DLD1 (cell line): ENCODE data around the gene METTL24.
"Not testable (repeated sequence)": the region's sequence is repeated elsewhere in the genome, so short reads cannot be mapped to it uniquely, and the experiment has no call there.

Experiments used
- in situ Hi-C: cut with HindIII; loops from 2 replicates; pipeline ENCODE4 v1.10.0; 2017; ENCODE audit warnings: low sequenced_read_pairs

The METTL24 gene

DNA sequence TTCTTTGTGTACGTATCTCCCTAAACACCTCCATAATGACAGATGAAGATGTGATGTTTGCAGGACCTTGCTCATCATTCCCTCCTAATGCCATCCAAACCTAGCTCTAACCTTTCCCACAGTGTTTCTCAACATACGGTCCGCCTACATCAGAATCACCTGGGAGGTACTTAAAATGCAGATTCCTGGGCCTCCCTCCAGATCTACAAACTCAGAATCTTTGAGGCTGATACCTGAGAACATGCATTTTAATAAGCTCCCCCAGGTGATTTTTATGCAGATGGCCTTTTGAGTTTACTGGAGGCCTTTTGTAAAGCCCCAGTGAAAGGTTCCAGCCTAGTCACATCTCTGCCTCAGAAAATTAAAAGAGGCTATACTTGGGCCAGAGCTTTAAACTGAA, 40.5 kb downstream of the METTL24 start:
- in situ Hi-C loops, result no loop called here

DNA sequence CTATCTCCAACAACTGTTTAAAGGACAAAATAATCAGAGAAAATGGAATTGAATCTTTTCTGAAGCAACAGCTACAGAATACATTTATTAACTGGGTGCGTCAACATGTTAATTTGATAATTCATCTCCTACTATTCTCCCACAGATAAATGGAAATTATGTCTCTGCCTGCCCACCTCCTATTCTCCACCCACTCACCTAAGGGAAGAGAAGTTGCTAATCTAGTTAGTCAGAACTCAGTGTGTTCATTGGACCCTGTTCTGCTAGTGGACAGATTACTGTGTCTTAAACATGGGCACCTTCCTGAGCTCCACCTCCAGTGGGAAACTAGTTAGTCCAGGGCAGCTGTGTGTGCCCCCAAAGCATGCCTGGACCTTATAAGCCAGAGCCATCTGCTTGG, 41.0 kb downstream of the METTL24 start:
- in situ Hi-C loops, result no loop called here

DNA sequence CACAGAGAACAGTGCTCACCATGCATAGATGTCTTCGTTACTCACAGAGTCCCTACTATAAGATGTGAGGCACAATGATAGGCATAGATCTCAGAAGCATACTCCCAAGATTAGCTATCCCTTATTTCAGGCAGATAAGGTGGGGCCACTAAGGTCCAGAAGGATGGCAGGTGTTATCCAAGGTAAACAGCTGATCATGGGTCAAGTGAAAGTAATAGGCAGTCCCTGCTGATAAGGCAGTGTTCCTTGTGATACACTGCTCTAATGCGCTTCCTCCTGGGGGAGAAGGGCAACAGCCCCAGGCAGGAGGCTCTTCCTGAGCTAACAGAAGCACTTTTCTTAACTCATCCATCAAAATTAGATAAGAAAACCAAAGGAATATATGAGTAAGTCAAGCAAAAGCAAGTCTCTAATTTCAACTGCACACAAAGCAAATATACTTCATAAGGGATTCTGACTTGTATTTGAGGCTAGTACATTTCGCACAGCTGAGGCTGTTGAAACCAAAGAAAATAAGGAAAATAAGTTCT, 42.2 kb downstream of the METTL24 start:
- in situ Hi-C loops, result no loop called here

DNA sequence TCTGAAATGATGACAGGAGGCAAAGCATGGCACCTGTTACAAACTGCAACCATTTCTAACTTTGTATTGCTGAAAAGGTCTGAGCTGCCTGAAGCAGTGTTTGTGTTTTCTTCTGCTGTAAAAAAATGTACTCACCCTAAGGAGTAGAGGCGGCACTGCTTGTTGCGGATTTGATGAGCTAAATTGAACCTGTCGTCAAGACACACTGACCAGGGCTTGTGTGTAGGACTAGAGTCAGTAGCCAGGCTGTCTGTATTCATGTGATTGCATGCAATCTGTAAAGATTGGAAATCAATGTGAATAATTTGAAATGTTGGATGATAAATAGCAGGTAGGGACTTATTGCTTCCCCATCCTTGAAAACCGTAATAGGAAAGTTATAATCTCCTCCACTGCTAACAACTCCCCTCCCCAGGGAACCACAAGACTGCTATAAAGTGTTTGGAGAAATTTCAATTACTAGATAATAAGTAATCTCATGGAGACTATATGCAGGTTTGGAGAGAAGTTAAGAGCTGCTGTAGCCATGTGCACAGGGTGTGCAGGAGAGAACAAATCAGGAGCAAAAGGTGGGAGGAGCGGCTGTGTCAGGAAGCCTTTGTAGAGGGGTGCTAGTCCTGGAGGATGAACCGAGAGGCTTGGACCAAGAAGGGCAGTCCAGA, 42.8 kb downstream of the METTL24 start:
- in situ Hi-C loops, result no loop called here

DNA sequence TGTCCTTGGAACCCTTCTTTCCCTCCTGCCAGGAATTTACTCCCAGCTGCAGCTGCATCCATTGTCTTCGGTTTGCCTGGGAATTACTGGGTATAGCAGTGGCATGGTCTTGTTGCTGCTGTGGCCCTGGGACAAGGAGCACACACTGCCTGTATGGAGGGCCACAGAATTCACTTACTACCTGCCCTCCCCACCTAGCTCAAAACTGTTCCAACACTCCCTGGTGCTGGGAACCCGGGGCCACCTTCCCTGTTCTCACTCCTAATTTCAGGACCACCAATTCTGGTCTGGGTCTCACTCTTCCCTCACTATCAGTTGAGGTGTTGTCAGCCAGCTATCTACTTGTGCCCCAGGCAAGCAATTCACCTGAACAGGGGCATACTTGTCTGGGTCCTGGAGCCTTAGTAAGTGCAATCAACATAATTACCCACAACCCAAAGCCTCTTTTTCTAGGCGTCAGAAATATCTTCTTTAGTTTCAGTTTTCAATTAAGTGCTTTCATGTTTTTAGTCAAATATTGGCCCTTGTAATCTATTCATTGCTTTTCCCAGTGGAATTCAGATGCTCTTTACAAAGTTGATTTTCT, 47.2 kb downstream of the METTL24 start:
- in situ Hi-C loops, result no loop called here

DNA sequence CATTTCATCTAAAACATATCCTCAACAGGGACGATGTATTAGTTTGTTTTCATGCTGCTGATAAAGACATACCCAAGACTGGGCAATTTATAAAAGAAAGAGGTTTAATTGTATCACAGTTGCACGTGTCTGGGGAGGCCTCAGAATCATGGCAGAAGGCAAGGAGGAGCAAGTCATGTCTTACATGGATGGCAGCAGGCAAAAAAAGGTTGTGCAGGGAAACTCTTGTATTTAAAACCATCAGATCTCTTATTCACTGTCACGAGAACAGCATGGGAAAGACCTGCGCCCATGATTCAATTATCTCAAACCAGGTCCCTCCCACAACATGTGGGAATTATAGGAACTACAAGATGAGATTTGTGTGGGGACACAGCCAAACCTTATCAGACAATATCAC, 48.7 kb downstream of the METTL24 start:
- in situ Hi-C loops, result not testable (repeated sequence)

DNA sequence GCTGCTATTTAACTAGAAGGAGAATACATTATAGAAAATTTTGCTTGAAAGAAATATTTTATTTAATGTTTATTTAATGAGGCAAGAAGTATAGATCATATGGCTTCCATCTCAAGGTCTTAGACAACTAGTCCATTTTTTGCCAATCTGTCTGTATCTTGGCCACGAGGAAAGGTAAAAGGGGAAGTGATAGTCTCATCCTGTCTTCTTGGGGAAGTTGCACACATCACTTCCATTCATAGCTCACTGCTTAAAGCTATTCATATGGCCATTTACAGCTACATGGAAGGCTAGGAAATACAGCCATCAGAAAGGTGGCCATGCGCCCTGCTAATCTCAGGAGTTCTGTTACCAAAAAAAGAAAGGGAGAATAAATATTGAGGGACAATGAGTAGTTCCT, 50.8 kb downstream of the METTL24 start:
- in situ Hi-C loops, result no loop called here

DNA sequence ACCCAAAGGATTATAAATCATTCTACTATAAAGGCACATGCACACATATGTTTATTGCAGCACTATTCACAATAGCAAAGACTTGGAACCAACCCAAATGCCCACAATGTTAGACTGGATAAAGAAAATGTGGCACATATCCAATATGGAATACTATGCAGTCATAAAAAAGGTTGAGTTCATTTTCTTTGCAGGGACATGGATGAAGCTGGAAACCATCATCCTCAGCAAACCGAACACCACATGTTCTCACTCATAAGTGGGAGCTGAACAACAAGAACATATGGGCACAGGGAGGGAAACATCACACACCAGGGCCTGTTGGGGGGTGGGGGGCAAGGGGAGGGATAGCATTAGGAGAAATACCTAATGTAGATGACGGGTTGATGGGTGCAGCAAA, 52.3 kb downstream of the METTL24 start:
- in situ Hi-C loops, result not testable (repeated sequence)

DNA sequence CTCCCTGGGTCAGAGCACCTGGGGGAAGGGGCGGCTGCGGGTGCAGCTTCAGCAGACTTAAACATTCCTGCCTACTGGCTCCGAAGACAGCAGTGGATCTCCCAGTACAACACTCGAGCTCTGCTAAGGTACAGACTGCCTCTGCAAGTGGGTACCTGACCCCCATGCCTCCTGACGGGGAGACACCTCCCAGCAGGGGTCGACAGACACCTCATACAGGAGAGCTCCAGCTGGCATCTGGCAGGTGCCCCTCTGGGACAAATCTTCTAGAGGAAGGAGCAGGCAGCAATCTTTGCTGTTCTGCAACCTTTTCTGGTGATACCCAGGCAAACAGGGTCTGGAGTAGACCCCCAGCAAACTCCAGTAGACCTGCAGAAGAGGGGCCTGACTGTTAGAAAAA, 54.5 kb downstream of the METTL24 start:
- in situ Hi-C loops, result not testable (repeated sequence)

DNA sequence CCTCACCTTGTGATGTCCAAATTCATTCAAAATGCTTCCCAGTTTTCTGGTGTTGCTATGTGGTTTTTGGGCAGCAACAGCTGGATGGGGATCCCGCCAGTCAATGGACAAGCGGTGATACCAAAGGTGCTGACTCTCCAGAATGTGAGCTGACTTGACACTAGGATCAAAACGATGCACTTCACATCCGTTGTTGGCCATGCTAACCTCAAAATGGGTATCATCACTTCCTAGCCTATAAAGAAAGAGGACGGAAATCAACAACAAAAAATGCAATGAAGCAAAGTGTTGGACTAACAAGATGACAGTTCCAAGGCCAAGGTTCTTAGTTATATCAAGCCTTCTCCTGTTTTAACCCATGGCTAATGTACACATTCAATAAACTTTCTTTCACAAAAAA, 59.2 kb downstream of the METTL24 start:
- in situ Hi-C loops, result no loop called here

DNA sequence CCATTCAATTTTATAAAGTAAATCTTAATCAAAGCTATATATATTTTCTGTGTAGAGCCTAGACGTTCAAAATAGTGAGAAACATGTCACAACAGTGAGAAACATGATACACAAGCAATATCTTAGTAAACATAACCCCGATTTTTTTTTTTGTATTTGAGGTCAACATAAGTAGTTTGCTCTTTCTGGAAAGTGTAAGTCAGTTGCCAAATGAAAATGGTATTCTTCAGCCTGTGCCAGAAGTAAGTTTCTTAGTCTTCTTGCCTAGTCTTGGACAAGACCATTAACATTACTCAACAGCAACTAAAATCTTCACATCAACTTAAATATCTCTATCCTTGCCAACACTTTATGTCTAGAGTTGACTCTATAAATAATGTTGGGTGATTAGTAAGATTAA, 59.7 kb downstream of the METTL24 start:
- in situ Hi-C loops, result no loop called here

DNA sequence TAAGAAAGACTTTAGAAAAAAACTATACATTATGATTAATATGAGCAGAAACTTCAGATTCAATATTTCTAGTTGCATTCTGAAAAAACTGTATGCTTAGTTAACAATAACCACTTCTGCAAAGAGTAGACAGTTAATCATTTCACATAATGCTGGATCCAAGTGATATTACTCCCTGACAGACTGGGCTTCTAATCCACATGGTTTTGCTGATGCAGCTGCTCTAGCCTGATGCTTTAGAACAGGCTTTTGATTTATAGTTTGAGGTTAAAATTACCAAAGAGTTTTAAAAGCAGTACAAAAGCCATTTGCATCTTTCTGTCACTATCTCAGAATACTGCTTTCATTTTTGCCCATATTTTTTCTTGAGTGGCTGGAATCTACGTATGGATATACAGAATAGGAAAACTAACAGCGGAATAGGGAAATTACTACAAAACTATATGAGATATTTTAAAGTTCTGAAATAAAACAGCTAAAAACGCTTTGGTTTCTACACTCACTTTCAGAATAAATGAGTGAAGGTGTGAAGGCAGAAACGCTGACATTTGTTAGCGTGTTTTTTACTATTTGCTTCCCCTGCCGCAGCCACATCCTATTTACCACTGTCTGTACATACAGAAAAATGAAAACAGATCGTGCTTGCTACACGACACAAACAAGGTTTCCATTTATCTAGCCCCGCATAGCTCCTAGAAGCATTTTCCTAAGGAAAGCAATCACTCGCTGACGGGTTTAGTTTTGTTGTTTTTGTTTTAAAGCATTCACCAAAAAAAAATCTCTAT, 61.7 kb downstream of the METTL24 start:
- in situ Hi-C loops, result no loop called here

DNA sequence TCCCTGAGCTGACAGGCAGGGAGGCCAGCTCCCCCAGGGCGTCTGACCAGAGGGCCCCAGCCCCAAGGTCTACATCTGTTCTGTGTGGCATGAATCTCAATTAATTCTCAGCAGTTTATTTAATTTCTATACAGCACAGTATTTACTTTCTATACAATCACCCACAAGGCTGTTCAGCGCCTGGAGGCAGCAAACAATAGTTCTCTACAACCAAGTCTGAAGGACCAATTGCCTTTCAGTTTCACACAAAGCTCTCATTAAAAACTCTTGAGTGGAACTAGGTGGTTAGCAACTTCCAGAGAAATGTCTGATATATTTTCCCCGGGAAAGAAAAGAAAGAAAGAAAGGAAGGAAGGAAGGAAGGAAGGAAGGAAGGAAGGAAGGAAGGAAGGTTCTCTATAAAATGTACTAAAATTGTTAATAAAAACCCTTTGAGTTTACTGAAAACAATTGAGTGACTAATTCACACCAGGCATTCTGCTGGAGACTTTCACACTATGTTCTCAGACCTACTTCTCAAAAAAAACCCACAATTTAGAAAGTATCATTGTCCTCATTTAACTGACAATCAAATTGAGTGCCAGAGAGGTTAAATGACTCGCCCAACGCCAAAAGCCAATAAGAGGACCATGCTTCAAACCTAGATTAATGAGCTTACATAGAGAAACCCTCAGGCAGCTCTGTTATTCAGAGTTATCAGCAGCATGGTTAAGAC, 62.5 kb downstream of the METTL24 start:
- in situ Hi-C loops, result no loop called here

DNA sequence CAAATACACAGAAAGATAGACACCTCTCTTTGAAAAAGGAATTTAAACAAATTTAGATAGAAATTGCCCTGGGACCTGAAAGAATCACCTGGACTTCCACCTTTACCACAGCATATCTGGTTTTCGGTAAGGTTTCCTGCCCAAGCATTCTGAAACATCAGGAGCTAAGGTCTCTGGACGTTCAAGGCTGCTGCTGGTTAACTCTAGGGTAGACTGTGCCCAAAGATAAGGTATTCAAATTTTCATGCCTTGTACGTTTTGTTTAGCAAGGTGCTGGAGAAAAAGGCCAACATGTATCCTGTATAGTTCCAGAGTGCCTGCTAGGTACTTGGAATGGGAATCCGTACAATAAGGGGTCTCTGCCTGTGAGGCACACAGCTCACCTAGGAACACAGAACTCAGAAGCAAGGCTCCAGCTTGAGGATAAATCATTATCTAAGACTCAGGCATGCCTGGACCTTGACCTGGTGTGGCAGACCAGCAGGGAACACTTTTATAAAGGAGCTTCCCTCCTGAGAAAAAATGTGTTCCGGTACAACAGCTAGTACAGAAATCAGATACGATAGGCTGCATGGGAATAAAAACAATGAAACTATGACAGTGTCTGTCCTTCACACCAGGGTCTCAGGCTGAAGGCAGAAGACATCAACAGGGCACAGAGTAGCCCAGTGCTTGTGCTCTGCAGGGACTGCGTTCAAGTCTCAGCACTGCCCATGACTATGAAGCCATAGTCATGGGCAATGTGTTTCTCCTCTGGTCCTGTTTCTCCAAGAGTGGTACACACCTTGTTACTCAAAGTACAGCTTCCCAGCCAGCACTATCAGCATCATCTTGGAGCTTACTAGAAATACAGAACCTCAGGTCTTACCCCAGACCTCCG, 70.4 kb downstream of the METTL24 start:
- in situ Hi-C loops, result no loop called here

DNA sequence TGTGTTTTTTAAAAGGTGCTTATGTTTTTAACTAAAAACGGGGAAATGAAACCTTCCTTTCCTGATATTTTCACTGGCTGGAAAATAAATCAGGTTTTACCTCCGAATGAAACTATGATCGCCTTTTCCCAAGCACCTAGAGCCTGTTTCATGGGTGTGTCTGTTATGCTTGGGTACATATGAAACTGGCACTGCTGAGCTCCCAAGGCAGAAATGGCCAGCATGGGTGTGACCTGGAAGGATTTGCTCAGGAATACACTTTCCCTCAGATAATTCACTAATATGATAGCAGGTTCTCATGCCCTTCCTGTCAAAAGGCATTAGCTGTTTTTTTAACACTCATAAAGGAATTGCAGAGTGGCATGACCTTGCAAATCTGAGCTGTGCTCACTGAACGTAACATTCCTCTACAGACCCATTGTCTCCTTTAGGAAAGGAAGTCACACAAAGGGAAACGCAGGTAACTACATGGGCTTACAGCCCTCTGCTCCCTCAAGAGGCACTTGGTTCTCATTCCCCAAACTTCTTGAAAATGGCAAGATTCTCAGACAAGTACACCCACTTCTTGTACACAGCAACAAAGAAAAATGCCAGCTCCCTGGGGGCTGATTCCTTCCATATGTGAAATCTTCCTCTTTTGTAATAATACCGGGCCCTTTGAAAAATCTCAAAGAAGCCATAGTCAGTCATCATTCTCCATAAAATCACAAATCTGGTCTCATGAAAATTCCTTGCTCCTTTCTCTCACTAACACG, 72.7 kb downstream of the METTL24 start:
- in situ Hi-C loops, result no loop called here

DNA sequence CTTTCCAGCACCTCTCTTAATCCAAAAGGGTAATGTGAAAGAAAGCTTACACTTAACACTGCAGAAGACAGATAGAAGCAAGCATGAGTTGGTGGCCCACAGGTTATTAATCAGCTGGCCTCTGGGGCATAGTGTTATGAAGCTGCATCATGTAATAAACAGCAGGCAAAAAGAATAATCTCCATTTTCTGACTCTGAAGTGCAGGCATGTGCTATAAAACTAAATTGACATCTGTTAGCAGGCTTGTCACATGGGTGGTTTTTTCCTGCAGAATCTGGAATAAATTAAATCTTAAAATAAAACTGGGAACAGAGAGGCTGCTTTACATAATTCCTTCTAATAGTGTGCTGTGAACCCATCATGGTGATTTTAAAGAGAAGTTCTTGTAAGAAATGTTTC, 73.3 kb downstream of the METTL24 start:
- in situ Hi-C loops, result no loop called here

DNA sequence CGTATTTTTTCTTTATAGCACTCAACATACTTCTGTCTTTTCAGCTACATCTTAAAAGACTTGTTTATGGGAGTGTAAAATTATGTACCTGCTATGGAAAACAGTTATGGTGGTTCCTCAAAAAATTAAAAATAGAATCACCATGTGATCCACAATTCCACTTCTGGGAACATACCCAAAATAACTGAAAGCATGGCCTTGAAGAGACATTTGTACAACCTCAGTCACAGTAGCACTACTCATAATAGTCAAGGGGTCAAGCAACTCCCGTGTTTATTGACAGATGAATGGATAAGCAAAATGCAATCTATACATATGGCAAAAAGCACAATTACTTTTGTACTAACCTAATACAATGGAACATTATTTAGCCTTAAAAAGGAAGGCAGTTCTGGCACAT, 74.5 kb downstream of the METTL24 start:
- in situ Hi-C loops, result no loop called here

DNA sequence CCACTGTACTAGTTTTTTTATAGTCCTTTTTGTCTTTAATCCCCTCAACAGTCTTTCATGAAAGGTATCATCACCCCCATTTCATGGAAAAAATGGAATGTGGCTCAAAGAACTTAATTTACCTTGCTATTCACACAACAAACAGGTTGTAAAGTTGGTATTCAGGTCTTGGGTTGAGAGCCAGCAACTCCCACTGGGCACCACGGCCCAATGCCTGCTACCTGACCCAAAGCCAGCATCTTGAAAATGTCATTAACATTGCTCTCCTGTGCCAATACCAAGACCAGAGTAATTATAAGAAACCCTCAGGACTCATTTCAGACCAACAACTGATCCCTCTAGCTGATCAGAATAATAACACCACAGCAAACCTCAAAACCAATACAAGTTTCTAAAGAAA, 75.7 kb downstream of the METTL24 start:
- in situ Hi-C loops, result no loop called here

DNA sequence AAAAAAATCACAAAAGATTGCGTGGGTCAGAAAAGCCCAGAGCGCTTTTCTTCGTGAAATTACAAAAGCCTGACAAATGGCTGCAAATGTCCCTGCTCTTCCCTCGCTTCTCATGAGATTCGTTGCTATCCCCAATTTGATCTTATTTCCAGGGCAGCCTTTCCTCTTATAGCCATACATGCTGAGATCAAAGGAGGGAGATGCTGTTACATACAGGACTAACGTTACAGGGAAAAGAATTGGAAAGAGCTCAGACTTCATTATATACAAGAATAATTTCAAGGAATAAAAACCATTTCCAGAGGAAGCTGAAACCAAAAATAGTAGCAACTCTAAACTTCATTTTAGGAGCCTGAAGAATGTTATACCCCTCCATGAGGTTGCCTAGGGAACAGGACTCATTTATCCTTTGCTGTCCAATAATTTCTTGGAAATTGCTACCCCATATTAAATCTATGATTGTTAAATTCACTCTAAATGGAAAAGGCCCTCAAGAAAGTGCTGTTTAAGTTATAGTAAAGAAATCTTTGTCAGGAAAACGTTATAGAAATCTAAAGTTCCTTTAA, 81.0 kb downstream of the METTL24 start:
- in situ Hi-C loops, result no loop called here
